AG04450 (cell line): ENCODE results near the gene CALD1. TPM values are rescaled to one million over a fixed set of nuclear protein-coding genes. Genes with fewer than 3 reads are reported as not detected.
A peak's percentile ranks its signal among the peaks of the same experiment; 100 is the strongest.

Experiments
- CTCF ChIA-PET: fragments of 300-600, 350-600 bp; formaldehyde crosslinking; extraction: SDS; loops from one replicate; lab custom pipeline; 2022; ENCODE audit warnings: antibody characterized with exemption, inconsistent platforms; lab: Charles Lee
- POLR2A ChIA-PET: fragments of 350-600 bp; formaldehyde crosslinking; extraction: SDS; loops from one replicate; lab custom pipeline; 2021; ENCODE audit warnings: antibody characterized with exemption, inconsistent platforms; lab: Yijun Ruan, JAX
- DNase-seq: peaks from one replicate; pipeline ENCODE4 v3.0.0-alpha.2; 2011; ENCODE audit warnings: low read depth, low spot score
- H3K27ac ChIP-seq: one replicate; pipeline ENCODE4 v1.5.1; 2012; ENCODE audit warnings: low read depth, low read length, control low read depth
- H3K27me3 ChIP-seq: one replicate; pipeline ENCODE4 v1.6.0; 2012; ENCODE audit warnings: low read length; ENCODE audit not compliant: control insufficient read depth, insufficient read depth
- H3K4me3 ChIP-seq: 2 replicates; pipeline ENCODE4 v1.5.1; 2011; ENCODE audit warnings: mild to moderate bottlenecking, low read depth, low read length, control low read depth
- H3K9me3 ChIP-seq: 2 replicates; pipeline ENCODE4 v1.5.1; 2012; ENCODE audit warnings: low read length; ENCODE audit not compliant: control insufficient read depth, insufficient read depth
- polyA plus RNA-seq: library from polyadenylated mRNA; depleted of rRNA; stranded (reverse); fragments of >200 nt; gene quantifications from 2 replicates; pipeline ENCODE4 v1.2.3, GENCODE V29; 2011
- TF ChIP-seq, protein P1 (sequence below): IDR thresholded peaks from 2 replicates; pipeline ENCODE4 v1.5.1; 2011; ENCODE audit warnings: low read depth, low read length, control low read depth, inconsistent platforms

CALD1 gene
- polyA plus RNA-seq, 1 experiment: 804 TPM

DNA sequence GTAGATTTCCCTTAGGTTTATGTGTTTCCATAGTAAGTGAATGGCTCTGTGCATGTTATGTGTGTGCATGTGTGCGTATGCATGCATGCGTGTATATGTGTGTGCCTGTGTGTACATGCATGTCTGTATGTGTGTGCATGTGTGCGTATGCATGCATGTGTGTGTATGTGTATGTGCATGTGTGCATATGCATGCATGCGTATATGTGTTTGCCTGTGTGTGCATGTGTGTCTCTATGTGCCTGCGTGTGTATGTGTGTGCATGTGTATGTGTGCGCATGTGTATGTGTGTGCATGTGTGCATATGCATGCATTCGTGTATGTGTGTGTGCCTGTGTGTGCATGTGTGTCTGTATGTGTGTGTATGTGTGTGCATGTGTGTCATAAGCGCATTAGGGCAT is 108.1 kb downstream of the CALD1 start:
- H3K27me3 ChIP-seq: no peaks in the 10 kb centered on the region
- CTCF ChIA-PET: interaction anchor here (1.8 kb wide), 1 partner anchor 197 kb away, joined by 4 read pairs; no protein-coding TSS in a partner anchor
- DNase-seq: no peak
- TF ChIP-seq, protein P1, sequence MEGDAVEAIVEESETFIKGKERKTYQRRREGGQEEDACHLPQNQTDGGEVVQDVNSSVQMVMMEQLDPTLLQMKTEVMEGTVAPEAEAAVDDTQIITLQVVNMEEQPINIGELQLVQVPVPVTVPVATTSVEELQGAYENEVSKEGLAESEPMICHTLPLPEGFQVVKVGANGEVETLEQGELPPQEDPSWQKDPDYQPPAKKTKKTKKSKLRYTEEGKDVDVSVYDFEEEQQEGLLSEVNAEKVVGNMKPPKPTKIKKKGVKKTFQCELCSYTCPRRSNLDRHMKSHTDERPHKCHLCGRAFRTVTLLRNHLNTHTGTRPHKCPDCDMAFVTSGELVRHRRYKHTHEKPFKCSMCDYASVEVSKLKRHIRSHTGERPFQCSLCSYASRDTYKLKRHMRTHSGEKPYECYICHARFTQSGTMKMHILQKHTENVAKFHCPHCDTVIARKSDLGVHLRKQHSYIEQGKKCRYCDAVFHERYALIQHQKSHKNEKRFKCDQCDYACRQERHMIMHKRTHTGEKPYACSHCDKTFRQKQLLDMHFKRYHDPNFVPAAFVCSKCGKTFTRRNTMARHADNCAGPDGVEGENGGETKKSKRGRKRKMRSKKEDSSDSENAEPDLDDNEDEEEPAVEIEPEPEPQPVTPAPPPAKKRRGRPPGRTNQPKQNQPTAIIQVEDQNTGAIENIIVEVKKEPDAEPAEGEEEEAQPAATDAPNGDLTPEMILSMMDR: no peak
- H3K27ac ChIP-seq: peak overlapping the region; percentile 63
- no peaks in the 10 kb centered on the region for H3K9me3 ChIP-seq
- POLR2A ChIA-PET: no interaction called here
- no peak overlapping the region for H3K4me3 ChIP-seq

DNA sequence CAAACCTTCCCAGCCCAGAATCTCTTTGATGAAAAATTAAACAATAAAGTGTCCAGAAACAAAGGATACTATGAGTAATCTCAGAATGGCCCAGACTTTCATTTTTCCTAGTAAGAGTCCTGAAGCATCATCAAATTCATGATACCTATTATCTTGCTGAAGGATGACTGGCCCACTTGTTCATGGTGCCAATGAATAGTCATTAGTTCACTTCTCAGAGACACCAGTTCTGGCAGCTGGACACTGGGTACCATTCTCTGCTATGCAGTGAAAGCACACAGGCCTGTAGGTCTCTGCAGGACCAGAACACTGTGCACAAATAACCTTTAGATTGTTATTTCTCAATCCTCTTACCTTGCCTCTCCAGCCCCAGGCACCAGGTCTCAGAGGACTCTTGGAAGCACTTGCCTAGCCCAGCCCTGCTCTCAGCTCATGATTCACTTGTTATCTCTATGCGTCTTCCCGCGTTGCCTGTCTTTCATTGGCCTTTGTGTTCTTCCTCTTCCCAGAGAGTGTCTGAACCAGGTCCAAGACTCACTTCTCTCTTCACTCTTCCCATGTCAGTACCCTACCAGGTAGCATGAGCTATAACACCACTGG is 108.8 kb downstream of the CALD1 start:
- POLR2A ChIA-PET: no interaction called here
- CTCF ChIA-PET: interaction anchor here (1.8 kb wide), 1 partner anchor 198 kb away, joined by 4 read pairs; no protein-coding TSS in a partner anchor
- H3K27ac ChIP-seq: no peak overlapping the region
- TF ChIP-seq, protein P1: no peak
- H3K4me3 ChIP-seq: no peak overlapping the region
- H3K27me3 ChIP-seq: no peaks in the 10 kb centered on the region
- no peak for DNase-seq
- no peaks in the 10 kb centered on the region for H3K9me3 ChIP-seq

DNA sequence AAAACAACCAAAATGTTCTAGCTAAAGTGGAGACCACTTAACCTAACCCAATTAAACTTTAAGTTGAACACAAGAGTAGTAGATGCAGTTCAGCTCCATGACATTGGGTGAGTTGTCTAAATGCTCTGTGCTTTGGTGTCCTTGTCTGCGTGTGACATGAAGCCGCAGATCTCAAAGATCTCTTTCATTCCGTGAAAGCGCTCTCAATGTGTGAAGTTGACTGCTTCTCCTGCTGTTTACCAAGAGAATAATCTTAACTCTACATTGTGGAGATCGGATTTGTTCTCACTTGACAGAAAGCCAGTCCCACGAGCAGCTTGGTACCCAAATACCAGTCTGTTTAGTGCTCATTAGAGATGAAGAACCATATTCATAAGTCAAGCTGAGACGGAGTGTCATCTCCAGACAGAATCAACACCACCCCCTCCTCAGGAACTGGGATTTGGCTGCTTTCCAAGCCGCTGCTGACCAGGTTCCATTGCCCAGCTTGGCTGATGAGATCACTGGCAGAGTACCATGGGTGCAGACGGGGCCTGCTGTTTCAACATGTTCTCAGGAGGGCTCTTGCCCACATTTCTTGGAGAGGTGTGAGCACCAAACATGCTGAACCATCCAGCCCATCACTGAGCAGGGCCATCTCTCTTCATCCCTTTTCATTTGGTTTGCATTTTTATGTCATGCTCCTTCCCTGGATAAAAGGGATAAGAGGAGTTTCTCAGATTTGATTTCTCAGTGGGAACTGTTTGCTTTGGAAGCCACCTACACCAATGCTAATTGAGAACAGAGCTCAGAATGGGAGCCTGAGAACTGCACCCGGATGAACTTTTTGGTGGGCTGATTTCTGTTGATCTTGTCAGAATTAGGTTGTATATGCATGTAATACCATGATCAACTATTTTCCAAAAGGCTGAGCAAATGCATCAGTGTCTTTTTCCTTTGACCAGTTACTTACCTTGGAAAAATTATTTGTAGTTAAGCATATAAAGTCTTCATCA is 111.1 kb downstream of the CALD1 start:
- Histone ChIP-seq H3K27me3 (no peaks in the 10 kb centered on the region), H3K9me3 (no peaks in the 10 kb centered on the region), H3K27ac (peak overlapping the region; percentile 90), H3K4me3 (peak overlapping the region; percentile 63)
- DNase-seq: no peak
- POLR2A ChIA-PET: interaction anchor here (0.6 to 1.0 kb wide), 5 partner anchors 9 to 104 kb away, joined by 3 to 4 read pairs (median 3); no protein-coding TSS in a partner anchor
- TF ChIP-seq, protein P1: no peak
- CTCF ChIA-PET: no interaction called here

DNA sequence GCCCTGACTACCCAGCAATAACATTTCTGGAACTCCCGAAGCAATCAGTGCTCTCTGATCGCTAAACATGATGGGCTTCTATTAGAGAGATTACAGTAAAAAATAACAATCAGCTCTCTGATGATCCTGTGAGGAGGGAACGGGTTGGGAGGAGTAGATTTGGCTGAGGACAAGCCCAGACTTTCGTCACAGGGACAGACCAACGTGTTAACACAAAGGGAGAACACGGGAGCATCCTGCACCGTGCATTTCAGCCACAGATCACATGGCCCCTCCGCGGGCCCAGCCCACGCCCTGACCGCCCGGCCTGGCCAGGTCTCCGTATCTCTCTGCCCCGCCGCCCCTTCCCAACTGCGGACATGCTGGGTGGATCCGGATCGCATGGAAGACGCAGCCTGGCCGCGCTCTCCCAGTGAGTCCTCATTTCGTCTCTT is 111.8 kb downstream of the CALD1 start:
- peak overlapping the region; percentile 63 for H3K4me3 ChIP-seq
- POLR2A ChIA-PET: interaction anchor here (0.6 to 1.0 kb wide), 5 partner anchors 8 to 105 kb away, joined by 3 to 4 read pairs (median 3); no protein-coding TSS in a partner anchor
- TF ChIP-seq, protein P1: no peak

More for the DNA sequence above, 111.8 kb downstream of the CALD1 start:
- CTCF ChIA-PET: no interaction called here
- H3K27ac ChIP-seq: peak overlapping the region; percentile 90
- DNase-seq: peak; percentile 69
- H3K9me3 ChIP-seq: peaks cover 4% of the 10 kb centered on the region
- no peaks in the 10 kb centered on the region for H3K27me3 ChIP-seq
